Measurements from ENCODE around the gene CDCA3. TPM values are rescaled to one million over a fixed set of nuclear protein-coding genes. Genes with fewer than 3 reads are reported as not detected.

The CDCA3 gene
- total RNA-seq (ENCODE audit: low replicate concordance): 0.59 and 4.4 TPM in 2 replicates

DNA sequence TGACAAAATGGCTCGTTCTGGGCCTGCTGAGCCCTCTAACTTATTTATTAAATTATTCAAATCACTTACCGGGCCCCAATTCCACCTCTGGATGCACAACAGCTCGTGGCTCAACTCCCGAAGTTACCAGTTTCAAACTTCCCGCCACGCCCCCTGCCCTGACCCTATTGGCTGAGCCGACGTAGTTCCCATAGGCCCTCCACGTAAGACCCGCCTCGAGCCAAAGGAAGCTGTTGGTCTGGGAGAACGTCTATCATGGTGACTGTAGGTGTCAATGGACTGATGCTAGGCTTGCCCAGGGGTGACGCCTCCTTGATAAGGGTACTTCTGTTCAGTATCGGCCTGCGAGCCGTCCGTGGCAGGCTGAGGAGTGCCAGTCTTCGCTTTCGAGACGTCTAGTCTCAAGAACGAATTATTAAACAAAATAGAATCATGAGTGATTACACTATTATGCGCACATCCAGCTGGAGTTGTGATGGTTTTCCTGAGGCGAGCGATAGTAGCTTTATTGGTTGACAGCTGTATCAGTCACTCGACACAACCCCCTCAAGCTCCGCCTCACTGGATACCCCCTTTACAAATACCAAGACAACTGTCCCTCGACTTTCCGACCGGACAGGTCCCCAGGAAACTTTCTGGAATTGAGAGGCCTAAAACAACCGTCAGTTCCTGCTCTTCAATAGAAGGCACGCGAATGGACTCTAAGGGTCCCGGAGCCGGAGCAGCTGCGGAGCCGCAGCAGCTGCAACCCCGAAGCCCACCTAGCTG, at the start of gene CDCA3:
Gene CDCA3 (minus strand): TSS at position 134 of the 768 bp plus-strand sequence. CDS start 334 bp downstream, outside the sequence.

DNA sequence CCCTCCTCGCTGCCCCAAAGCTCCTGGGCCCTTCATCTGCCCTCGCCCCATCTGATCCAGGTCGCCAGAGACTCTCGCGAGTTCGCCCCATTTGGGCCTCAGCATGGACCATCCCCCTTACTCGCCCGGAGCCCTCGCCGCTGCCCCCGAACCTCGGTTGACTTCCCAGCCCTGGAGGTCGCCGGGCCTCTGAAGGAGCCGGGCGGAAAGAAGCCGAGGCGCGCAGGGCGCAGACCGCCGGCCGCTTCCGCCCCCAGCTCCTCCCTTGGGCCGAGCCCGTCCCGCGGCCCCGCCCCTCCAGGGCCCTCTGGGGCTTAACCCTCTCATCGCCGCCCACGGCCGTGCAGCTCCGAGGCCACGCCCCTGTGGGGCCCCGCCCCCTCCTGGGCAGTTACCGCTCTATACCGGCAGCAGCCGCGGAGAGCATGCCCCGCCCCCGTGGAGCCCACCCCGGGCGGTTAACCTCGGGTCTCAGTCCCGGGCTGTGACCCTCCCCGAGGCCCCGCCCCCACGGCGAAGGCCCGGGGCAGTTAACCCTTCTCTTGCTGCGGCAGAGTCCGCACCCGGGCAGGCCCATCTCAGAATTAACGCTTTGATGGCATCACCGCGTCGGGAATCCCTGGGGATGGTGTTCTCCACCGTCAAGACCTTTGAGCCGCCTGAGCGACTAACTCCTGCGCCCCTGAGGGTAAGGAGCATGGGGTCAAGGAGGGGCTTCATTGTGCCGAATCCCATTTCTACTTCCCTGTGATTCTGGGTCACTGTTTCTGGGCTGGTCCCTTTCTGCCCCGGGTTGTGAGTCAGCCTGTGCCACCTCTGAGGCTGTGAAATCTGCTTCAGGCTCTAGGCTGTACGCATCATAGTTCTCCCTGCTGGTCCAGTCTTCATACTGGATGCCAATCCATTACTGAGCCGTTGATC, 22.3 kb upstream of the CDCA3 start, which contains the start of gene SPSB2:
Gene SPSB2 (minus strand): TSS at position 210 of the 921 bp plus-strand sequence. CDS start 402 bp downstream, outside the sequence.

DNA sequence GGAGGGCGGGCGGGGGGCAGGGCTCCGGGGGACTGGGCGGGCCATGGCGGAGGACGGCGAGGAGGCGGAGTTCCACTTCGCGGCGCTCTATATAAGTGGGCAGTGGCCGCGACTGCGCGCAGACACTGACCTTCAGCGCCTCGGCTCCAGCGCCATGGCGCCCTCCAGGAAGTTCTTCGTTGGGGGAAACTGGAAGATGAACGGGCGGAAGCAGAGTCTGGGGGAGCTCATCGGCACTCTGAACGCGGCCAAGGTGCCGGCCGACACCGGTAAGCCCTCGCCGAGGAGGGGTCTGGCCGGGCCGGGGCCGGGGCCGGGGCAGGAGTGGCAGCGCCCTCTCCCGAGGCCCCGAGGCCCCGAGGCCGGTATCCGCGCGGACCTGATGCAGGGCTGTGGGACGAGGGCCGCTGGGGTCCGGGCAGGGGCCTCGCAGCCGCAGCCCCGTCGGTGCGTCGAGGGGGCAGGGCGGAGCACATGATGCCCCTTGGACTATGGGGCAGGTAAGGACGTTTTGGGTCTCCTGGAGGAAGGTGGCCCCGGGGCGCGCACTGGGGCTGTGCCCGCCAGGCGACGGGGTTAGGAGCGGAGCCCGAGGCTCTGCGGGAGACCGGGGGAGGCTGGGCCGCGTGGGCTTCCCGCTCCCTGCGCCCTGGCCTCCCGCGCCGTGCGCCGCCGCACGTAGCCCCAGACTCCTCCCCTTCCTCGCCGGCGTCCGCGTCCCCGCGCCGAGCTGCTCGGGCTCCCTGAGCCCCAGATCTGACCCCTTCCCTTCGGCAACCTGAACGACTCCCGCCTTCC, 16.5 kb upstream of the CDCA3 start, which contains the start of gene TPI1:
Gene TPI1 (plus strand): TSS at position 119 of the 798 bp plus-strand sequence. CDS start 36 bp downstream, at position 155.

DNA sequence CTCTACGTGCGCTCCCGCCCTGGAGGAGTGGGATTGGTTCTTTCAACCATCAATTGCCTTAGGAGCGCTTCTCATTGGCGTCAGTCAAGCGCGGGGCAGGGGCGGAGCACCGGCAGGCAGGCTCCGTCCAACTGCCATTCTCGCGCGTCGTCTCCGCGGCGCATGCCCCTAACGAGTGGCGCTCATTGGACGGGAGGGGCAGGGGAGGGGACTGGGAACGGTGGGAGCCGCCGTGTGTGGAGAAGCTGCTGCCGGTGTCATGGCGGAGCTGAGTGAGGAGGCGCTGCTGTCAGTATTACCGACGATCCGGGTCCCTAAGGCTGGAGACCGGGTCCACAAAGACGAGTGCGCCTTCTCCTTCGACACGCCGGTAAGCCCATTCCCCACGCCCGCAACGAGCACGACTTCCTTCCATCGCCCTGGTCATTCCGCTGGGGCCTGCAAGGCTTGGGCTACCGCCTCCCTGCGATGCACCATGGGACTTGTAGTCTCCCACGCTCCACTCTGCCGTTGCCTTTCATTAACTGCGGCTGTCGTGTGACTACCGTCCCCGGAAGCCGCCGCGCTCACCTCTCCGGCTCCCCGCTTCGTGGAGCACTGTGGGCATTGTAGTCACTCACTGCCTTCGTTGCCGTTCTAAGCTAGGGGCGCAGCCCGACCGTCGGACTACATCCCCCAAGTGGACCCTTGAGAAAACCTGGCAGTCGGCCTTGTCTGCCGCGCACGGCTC, 1.0 kb upstream of the CDCA3 start, which contains the start of gene USP5:
Gene USP5 (plus strand): TSS at position 230 of the 730 bp plus-strand sequence. CDS start 30 bp downstream, at position 260.

DNA sequence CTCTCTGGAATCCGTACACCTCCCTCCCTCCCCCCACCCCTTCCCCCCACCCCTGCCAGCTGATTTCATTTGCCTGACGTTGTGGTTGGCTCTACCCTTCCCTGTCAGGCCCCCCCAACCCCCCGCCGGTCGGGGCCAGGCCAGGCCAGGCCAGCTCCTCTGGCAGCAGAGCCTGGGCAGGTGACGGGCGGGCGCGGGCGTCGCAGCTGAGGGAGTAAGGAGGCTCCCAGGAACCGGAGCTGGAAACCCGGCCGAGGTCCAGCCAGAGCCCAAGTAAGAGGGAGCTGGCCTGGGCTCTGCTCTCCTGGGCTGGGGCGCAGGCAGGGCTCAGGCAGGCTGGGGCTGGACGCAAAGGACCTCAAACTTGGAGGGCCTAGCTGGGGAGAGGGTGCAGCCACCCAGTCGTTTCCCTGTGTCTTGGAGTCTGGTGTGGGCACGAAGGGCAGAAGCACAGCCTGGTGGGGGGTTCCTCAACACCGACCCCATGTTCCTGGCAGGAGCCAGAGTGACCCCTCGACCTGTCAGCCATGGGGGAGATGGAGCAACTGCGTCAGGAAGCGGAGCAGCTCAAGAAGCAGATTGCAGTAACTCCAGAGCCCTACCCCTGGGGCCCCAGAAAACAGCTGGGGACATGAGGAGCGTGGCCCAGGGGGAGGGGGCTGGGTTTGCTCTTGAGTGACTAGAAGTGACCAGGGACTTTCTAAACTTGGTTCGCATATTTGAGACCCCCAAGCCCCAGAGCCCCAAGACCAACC, 10.1 kb downstream of the CDCA3 start, which contains the start of gene GNB3:
Gene GNB3 (plus strand): TSS at position 165 of the 755 bp plus-strand sequence. CDS start 363 bp downstream, at position 528.

DNA sequence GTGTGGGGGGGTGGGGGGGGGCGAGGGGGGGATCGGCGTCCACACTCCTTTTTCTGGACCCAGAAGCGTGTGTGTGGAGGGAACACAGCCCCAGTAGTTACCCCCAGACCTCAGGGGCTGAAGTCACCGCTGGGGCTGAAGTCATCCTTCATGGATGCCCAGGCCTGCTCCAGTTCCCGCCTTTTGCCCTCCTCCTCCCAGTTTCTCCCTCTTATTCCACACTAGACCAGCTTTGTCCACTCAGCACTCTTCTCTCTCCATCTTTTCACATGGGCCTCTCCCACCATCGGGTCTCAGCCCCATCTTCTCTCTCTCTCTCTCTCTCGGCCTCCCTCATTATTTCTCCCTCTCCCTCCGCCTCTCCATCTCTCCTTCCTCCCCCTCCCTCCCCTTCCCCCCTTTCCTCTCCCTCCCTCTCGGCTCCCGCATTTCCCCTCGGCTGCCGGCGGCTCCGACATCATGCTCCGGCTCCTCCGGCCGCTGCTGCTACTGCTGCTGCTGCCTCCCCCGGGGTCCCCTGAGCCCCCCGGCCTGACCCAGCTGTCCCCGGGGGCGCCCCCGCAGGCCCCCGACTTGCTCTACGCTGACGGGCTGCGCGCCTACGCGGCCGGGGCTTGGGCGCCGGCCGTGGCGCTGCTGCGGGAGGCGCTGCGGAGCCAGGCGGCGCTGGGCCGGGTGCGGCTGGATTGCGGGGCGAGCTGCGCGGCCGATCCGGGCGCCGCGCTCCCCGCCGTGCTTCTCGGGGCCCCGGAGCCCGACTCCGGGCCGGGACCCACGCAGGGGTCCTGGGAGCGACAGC, 22.9 kb downstream of the CDCA3 start, which contains the start of gene P3H3:
Gene P3H3 (plus strand): TSS at position 426 of the 799 bp plus-strand sequence. CDS start 34 bp downstream, at position 460.

DNA sequence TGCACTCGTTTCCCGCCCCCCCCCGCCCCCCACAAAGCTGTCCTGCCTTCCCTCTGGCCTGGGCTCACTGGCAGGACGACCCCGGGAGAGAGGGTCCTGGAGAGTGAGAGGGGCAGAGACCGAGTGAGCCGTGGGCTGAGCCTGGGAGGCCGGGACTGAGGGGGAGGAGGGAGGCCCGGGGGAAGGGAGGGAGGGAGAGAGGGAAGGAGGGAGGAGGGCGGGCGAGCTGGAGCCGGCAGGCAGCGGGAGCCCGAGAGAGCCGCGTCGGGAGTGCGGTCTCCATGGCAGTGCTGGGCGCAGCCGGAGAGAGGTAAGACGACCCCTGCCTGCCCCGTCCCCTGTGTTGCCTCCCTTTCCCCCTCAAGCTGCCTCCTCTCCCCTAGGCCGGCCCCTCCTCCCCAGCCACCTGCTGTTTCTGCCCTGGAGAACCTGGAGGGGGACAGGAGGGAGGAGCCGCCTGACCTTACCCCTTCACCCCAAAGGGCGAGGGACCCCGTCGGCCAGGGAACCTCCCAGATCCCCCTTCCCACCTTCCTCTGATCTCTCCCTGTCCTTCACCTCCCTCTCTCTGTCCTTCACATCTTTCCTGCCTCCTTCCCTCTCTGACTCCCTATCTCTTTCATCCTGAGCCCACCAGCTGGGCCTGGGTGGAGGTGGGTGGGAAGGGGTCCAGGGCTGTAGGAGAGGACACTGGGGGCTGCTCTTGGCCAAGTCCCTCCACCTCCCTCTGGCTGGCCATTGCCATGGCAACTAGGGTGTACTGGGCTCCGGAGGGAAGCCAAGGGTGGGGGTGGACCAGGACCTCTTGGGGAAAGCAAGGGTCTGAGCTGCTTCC, 29.3 kb downstream of the CDCA3 start, which contains the start of gene GPR162:
Gene GPR162 (plus strand): TSS at position 231 of the 835 bp plus-strand sequence. CDS start 2,078 bp downstream, outside the sequence.

Other genes with a start within 250 kb of the CDCA3 start
- gene CHD4, start 243.9 kb downstream of the CDCA3 start, total RNA-seq (ENCODE audit: low replicate concordance): 187 and 210 TPM in 2 replicates
- gene LPAR5, start 215.3 kb downstream of the CDCA3 start, total RNA-seq (ENCODE audit: low replicate concordance): under 0.01 TPM in 1 of 2 replicates, not detected in the other
- gene ACRBP, start 203.9 kb downstream of the CDCA3 start, total RNA-seq (ENCODE audit: low replicate concordance): 0.23 TPM in 1 of 2 replicates, not detected in the other
- gene ING4, start 188.2 kb downstream of the CDCA3 start, total RNA-seq (ENCODE audit: low replicate concordance): 22.7 and 27.0 TPM in 2 replicates
- 8.3 TPM in 2 replicates for gene ZNF384, start 161.9 kb downstream of the CDCA3 start, total RNA-seq (ENCODE audit: low replicate concordance)
- gene PIANP, start 150.5 kb downstream of the CDCA3 start, total RNA-seq (ENCODE audit: low replicate concordance): under 0.01 and 0.38 TPM in 2 replicates
- 87.9 and 180 TPM in 2 replicates for gene COPS7A, start 127.2 kb downstream of the CDCA3 start, total RNA-seq (ENCODE audit: low replicate concordance)
- gene MLF2, start 98.1 kb downstream of the CDCA3 start, total RNA-seq (ENCODE audit: low replicate concordance): 66.7 and 158 TPM in 2 replicates
- gene PTMS, start 84.9 kb downstream of the CDCA3 start, total RNA-seq (ENCODE audit: low replicate concordance): 43.6 and 51.7 TPM in 2 replicates
- gene LAG3, start 78.8 kb downstream of the CDCA3 start, total RNA-seq (ENCODE audit: low replicate concordance): 0.15 TPM in 1 of 2 replicates, not detected in the other
- gene CD4, start 61.8 kb downstream of the CDCA3 start, total RNA-seq (ENCODE audit: low replicate concordance): 0.23 and 0.47 TPM in 2 replicates
- gene GPR162, start 29.5 kb downstream of the CDCA3 start, total RNA-seq (ENCODE audit: low replicate concordance): 1.3 and 4.3 TPM in 2 replicates
- gene P3H3, start 22.9 kb downstream of the CDCA3 start, total RNA-seq (ENCODE audit: low replicate concordance): 74.8 and 101 TPM in 2 replicates
- 1.7 and 1.8 TPM in 2 replicates for gene GNB3, start 10.4 kb downstream of the CDCA3 start, total RNA-seq (ENCODE audit: low replicate concordance)
- 82.5 and 88.9 TPM in 2 replicates for gene USP5, start 864 bp upstream of the CDCA3 start, total RNA-seq (ENCODE audit: low replicate concordance)
- gene TPI1, start 16.2 kb upstream of the CDCA3 start, total RNA-seq (ENCODE audit: low replicate concordance): 1,121 and 1,519 TPM in 2 replicates
- gene SPSB2, start 22.0 kb upstream of the CDCA3 start, total RNA-seq (ENCODE audit: low replicate concordance): 5.6 and 7.4 TPM in 2 replicates
- 10.6 and 15.7 TPM in 2 replicates for gene LRRC23, start 53.5 kb upstream of the CDCA3 start, total RNA-seq (ENCODE audit: low replicate concordance)
- 20.3 and 32.5 TPM in 2 replicates for gene ENO2, start 63.3 kb upstream of the CDCA3 start, total RNA-seq (ENCODE audit: low replicate concordance)
- 4.0 and 6.4 TPM in 2 replicates for gene ATN1, start 76.7 kb upstream of the CDCA3 start, total RNA-seq (ENCODE audit: low replicate concordance)
- gene RNU7-1, start 92.5 kb upstream of the CDCA3 start, total RNA-seq (ENCODE audit: low replicate concordance): not detected in 2 replicates
- gene C12orf57, start 92.7 kb upstream of the CDCA3 start, total RNA-seq (ENCODE audit: low replicate concordance): 173 and 204 TPM in 2 replicates
- gene PTPN6, start 100.1 kb upstream of the CDCA3 start, total RNA-seq (ENCODE audit: low replicate concordance): 0.08 TPM in 1 of 2 replicates, not detected in the other
- 101 and 164 TPM in 2 replicates for gene PHB2, start 119.4 kb upstream of the CDCA3 start, total RNA-seq (ENCODE audit: low replicate concordance)
- 28.3 and 31.1 TPM in 2 replicates for gene EMG1, start 119.6 kb upstream of the CDCA3 start, total RNA-seq (ENCODE audit: low replicate concordance)
- gene LPCAT3, start 167.2 kb upstream of the CDCA3 start, total RNA-seq (ENCODE audit: low replicate concordance): 9.6 and 12.8 TPM in 2 replicates
- gene C1S, start 209.4 kb upstream of the CDCA3 start, total RNA-seq (ENCODE audit: low replicate concordance): 107 and 737 TPM in 2 replicates
- 82.7 and 516 TPM in 2 replicates for gene C1R, start 241.2 kb upstream of the CDCA3 start, total RNA-seq (ENCODE audit: low replicate concordance)